Mucosa of descending colon (tissue), 3 donors: ENCODE measurements around the gene SLCO1B1. TPM values are rescaled to one million over a fixed set of nuclear protein-coding genes. Genes with fewer than 3 reads are reported as not detected.

ENCODE experiments used
- ATAC-seq: fragments of 200-7000 bp; cut with Tn5 transposase; one replicate; pipeline ENCODE4 v1.9.1; 2020; ENCODE audit warnings: mild to moderate bottlenecking, moderate library complexity
- DNase-seq, 3 donors: peaks; one replicate each; pipeline ENCODE4 v3.0.0-alpha.2; 2020
- H3K36me3 ChIP-seq: fragments of 200-600 bp; one replicate; pipeline ENCODE4 v1.8.0; 2021; ENCODE audit warnings: low read depth, mild to moderate bottlenecking
- H3K4me1 ChIP-seq: fragments of 200-600 bp; one replicate; pipeline ENCODE4 v1.8.0; 2021; ENCODE audit warnings: low read depth, mild to moderate bottlenecking
- H3K4me3 ChIP-seq: fragments of 200-600 bp; one replicate; pipeline ENCODE4 v1.8.0; 2021; ENCODE audit warnings: mild to moderate bottlenecking
- H3K9me3 ChIP-seq: fragments of 200-600 bp; one replicate; pipeline ENCODE4 v1.8.0; 2021; ENCODE audit warnings: mild to moderate bottlenecking
- intact Hi-C, 2 donors: fragments of 100-400 bp; cut with DNase I in 1 of 2; cut with micrococcal nuclease in 1 of 2; formaldehyde crosslinking; loops; one replicate each; pipeline versions ENCODE4 v1.11.0 to v1.11.1; 2022; cut with DNase I, micrococcal nuclease
- total RNA-seq, 3 donors: library from RNA; stranded (reverse); fragmentation: NEBNext Ultra II Directional in 2 of 3; extraction: Animal tissue kit (Norgen Biotek cat#: 25700) in 2 of 3; gene quantifications; one replicate each; pipeline versions ENCODE4 v1.2.1 to v1.2.4, GENCODE V29; 2021 to 2023
- TF ChIP-seq, protein P1 (sequence below): fragments of 200-600 bp; IDR thresholded peaks from one replicate; pipeline ENCODE4 v1.8.0; 2022; ENCODE audit warnings: antibody characterized with exemption, mild to moderate bottlenecking
- donor health status: DM: no; HTN: no; CAD: no; lungs with moderate emphysema.
- donor health status: DM: no; HTN: no; CAD: no.
- donor health status: DM: no; HTN: yes; CAD: no.

The SLCO1B1 gene
- total RNA-seq, 3 donors from 2014 or later, result not detected

DNA sequence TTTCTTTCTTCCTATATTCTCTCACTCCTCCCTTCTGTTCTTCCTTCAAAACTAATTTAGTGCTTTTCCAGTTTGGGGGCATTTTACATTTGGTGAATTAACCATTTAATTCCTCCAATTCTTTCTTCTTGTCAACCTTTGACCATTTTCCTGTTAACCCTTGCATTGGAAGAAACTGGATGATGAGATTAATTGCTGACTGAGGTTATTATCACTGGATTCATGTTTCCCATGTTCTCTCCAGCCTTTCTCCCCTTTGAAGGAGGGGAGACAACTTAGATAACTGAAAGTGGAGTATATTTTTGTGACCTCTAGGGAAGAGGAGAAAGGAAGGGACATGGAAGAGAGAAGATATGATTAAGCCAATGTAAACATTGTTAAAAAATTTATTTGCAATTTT is 133.2 kb downstream of the SLCO1B1 start:
- no peak for ATAC-seq
- Histone ChIP-seq H3K4me3 (no peak overlapping the region), H3K4me1 (no peaks in the 10 kb centered on the region), H3K36me3 (no peaks in the 10 kb centered on the region), H3K9me3 (no peaks in the 10 kb centered on the region)
- TF ChIP-seq, protein P1, sequence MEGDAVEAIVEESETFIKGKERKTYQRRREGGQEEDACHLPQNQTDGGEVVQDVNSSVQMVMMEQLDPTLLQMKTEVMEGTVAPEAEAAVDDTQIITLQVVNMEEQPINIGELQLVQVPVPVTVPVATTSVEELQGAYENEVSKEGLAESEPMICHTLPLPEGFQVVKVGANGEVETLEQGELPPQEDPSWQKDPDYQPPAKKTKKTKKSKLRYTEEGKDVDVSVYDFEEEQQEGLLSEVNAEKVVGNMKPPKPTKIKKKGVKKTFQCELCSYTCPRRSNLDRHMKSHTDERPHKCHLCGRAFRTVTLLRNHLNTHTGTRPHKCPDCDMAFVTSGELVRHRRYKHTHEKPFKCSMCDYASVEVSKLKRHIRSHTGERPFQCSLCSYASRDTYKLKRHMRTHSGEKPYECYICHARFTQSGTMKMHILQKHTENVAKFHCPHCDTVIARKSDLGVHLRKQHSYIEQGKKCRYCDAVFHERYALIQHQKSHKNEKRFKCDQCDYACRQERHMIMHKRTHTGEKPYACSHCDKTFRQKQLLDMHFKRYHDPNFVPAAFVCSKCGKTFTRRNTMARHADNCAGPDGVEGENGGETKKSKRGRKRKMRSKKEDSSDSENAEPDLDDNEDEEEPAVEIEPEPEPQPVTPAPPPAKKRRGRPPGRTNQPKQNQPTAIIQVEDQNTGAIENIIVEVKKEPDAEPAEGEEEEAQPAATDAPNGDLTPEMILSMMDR, result no peak
- no peak for DNase-seq
- intact Hi-C loops, result no loop called here

DNA sequence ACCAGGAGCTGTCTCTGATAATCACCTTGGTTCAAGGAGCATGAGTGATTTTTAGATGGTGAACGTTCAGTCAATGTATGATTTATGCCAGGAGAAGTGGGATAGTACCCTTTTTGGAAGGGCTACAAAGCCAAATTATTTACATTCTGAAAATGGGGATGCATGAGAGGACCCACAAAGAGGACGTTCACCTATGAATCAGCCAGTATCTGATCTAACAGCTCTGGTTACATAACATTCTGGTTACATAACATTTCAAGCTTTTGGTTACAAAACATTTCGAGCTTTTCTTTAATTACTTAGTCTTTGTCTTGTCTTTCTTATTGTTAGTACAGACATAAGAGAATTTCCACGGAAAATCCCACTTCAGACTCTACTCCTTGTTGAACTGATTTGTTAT is 134.9 kb downstream of the SLCO1B1 start:
- Histone ChIP-seq H3K9me3 (no peaks in the 10 kb centered on the region), H3K36me3 (no peaks in the 10 kb centered on the region), H3K4me1 (no peaks in the 10 kb centered on the region), H3K4me3 (no peak overlapping the region)
- no peak for DNase-seq
- ATAC-seq, result no peak
- TF ChIP-seq, protein P1, result no peak
- intact Hi-C loops, result no loop called here

DNA sequence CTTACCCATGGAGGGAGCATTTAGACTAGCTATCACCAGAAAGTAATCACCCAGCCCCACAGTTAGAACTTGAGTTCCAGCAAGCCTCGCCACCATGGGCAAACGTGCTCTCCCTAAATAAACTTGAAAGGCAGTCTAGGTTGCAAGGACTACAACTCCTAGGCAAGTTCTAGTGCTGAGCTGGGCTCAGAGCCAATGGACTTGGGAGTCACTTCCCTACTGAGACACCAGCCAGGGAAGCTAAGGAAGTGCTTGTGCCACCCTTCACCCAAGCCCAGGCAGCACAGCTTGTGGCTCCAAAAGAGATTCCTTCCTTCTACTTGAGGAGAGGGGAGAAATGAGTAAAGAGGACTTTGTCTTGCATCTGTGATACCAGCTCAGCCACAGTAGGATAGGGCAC is 145.8 kb downstream of the SLCO1B1 start:
- intact Hi-C loops, result no loop called here
- no peak overlapping the region for H3K4me3 ChIP-seq
- no peaks in the 10 kb centered on the region for H3K4me1 ChIP-seq
- ATAC-seq, result no peak
- no peak for DNase-seq
- H3K36me3 ChIP-seq, result no peaks in the 10 kb centered on the region
- TF ChIP-seq, protein P1, result no peak
- H3K9me3 ChIP-seq, result no peaks in the 10 kb centered on the region

Other genes with a start within 250 kb of the SLCO1B1 start
- not detected for gene SLCO1A2, start 203.7 kb downstream of the SLCO1B1 start, total RNA-seq
- not detected for gene IAPP, start 241.7 kb downstream of the SLCO1B1 start, total RNA-seq